ENCODE data around the gene CYP26A1.

CYP26A1 gene

GRCh38 chr10:93074597-93075368, 1.1 kb downstream of the CYP26A1 start:
- no peak for DNase-seq (ENCODE audit: low read depth)
- H3K4me3 ChIP-seq (ENCODE audit: low read length), result no peak overlapping the region
- TF ChIP-seq, protein P1, sequence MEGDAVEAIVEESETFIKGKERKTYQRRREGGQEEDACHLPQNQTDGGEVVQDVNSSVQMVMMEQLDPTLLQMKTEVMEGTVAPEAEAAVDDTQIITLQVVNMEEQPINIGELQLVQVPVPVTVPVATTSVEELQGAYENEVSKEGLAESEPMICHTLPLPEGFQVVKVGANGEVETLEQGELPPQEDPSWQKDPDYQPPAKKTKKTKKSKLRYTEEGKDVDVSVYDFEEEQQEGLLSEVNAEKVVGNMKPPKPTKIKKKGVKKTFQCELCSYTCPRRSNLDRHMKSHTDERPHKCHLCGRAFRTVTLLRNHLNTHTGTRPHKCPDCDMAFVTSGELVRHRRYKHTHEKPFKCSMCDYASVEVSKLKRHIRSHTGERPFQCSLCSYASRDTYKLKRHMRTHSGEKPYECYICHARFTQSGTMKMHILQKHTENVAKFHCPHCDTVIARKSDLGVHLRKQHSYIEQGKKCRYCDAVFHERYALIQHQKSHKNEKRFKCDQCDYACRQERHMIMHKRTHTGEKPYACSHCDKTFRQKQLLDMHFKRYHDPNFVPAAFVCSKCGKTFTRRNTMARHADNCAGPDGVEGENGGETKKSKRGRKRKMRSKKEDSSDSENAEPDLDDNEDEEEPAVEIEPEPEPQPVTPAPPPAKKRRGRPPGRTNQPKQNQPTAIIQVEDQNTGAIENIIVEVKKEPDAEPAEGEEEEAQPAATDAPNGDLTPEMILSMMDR (IDR thresholded peaks at IDR 0.05; ENCODE audit: insufficient read depth, low read depth, low read length, missing control alignments), result no peak

DNA sequence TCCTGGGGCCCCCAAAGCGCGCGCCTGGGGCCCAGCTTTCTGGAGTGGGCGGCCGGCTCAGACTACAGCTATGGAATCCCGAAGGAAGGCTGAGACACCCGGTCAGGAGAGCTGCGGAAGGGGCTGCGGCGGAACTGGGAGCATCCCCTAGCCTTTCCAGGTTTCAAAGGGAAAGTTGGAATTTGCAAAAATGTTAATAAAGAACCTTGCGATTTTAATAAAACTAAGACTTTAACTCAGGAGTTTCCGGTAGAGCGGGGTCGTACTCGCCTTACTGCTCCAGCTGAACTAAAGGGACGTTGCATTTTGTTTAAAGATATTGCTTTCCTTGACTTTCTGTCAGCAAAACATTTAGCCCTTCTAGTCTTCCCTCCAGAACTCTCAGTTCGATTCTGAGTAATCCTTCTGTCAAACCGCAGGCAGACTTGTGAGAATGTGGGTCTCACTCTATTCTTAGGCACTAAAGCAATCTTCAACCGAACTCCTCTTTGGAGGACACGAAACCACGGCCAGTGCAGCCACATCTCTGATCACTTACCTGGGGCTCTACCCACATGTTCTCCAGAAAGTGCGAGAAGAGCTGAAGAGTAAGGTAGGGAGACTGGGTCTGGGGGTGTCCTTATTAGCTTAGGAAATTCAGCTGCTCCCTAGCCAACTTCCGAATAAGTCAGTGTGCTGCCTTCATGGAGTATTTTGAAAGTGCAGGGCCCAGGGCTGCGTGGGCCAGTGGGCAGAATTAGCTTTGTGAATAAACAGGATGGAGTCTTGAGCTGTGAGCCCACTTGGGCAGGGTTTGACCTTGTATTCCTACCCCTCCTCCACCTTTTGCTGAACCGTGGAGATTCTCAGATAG, 1.9 kb downstream of the CYP26A1 start:
- H3K4me3 ChIP-seq (ENCODE audit: low read length), result no peak overlapping the region
- TF ChIP-seq, protein P1 (IDR thresholded peaks at IDR 0.05; ENCODE audit: insufficient read depth, low read depth, low read length, missing control alignments), result no peak
- DNase-seq (ENCODE audit: low read depth), result no peak

- no peak for DNase-seq (ENCODE audit: low read depth)
Measured at GRCh38 chr10:93076871-93077270, 3.2 kb downstream of the CYP26A1 start.

GRCh38 chr10:93077860-93078337, 4.2 kb downstream of the CYP26A1 start:
- no peak overlapping the region for H3K4me3 ChIP-seq (ENCODE audit: low read length)
- DNase-seq (ENCODE audit: low read depth), result no peak
- TF ChIP-seq, protein P1 (IDR thresholded peaks at IDR 0.05; ENCODE audit: insufficient read depth, low read depth, low read length, missing control alignments), result no peak

More at GRCh38 chr10:93076871-93077270, 3.2 kb downstream of the CYP26A1 start:
- TF ChIP-seq, protein P1 (IDR thresholded peaks at IDR 0.05; ENCODE audit: insufficient read depth, low read depth, low read length, missing control alignments), result no peak
- H3K4me3 ChIP-seq (ENCODE audit: low read length), result no peak overlapping the region

GRCh38 chr10:93079663-93080349, 6.1 kb downstream of the CYP26A1 start:
- H3K4me3 ChIP-seq (ENCODE audit: low read length), result no peak overlapping the region
- DNase-seq (ENCODE audit: low read depth), result no peak
- TF ChIP-seq, protein P1 (IDR thresholded peaks at IDR 0.05; ENCODE audit: insufficient read depth, low read depth, low read length, missing control alignments), result no peak

- no peak overlapping the region for H3K4me3 ChIP-seq (ENCODE audit: low read length)
- peak; percentile 48 for DNase-seq (ENCODE audit: low read depth)
- TF ChIP-seq, protein P1 (IDR thresholded peaks at IDR 0.05; ENCODE audit: insufficient read depth, low read depth, low read length, missing control alignments), result peak; percentile 83
Measured at GRCh38 chr10:93080350-93081046, 6.8 kb downstream of the CYP26A1 start.
